ENCODE measurements around the gene CELA3A.
A peak's percentile ranks its signal among the peaks of the same experiment; 100 is the strongest.
"Not testable (repeated sequence)": the region's sequence is repeated elsewhere in the genome, so short reads cannot be mapped to it uniquely, and the experiment has no call there.

Gene CELA3A

GRCh38 chr1:22021061-22021460 is 19.6 kb downstream of the CELA3A start:
- DNase-seq = no peak

DNA sequence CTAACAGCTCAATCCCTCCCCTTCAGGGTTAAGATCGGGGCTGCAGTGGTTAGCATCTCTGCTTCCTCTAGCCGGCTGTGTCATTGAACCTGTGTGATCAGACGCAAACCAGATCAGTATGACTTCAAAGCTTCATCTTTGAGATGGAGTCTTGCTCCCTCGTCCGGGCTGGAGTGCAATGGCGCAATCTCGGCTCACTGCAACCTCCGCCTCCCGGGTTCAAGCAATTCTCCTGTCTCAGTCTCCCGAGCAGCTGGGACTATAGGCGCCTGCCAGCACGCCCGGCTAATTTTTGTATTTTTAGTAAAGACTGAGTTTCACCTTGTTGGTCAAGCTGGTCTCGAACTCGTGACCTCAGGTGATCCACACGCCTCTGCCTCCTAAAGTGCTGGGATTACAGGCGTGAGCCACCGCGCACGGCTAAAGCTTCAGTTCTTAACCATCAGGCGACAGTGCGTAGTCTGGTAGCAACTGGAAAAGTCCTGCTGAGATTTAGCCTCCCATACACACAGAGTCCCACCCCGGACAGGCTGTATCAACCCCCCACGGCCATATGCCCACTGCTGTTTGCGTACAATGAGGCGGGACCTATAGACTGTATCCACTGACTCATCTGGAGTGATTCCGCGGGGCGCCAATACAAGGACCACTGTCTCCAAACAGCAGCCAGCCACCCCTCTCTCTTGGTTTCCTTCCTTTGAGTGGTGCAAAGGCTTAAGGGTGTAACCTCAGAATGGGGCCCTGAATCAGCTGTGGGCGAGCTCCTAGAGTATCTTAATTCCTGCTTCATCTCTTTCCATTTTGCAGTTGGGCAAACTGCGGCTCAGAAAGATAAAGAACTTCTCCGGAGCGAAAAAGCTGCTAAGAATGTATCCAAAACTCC is 23.3 kb downstream of the CELA3A start:
- DNase-seq = peak; percentile 53

DNA sequence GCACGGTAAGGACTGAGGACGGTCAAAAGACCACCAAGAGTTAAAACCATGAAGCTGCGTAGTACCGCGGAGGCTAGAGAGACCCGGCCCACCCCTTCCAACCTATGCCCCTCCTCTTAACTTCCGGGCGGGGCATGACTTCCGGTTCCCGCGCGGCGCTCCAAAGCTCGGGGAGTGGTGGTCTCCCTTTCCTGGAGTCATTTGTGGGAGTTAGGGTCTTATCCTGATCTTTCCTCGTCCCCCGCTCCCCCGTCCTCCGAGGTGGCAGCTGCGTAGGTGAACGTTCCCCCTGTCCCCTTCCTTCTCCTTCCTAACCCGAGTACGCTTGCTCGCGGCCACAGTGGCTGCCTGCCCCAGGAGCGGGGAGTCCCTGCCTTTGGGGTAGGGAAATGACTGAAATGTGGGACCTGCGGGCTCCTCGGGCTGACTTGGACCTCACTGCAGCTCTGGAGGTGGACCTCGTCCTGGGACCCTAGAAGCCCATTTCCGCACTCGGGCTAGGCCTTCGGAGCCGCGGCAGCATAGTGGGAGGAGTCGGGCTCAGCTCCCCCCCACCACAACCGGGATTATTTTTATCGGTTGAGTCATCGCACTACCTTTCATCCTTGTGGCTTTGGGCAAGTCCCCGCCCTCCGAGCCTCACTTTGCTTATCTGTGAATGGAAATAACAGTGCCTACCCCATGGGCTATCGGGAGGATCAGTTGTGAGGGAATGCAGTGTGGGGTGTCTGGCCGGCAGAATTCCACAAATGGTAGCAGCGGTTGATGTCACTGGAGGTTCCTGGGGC is 24.1 kb downstream of the CELA3A start:
- DNase-seq = peak; percentile 83

GRCh38 chr1:22026924-22027289 is 25.4 kb downstream of the CELA3A start:
- DNase-seq = no peak

DNA sequence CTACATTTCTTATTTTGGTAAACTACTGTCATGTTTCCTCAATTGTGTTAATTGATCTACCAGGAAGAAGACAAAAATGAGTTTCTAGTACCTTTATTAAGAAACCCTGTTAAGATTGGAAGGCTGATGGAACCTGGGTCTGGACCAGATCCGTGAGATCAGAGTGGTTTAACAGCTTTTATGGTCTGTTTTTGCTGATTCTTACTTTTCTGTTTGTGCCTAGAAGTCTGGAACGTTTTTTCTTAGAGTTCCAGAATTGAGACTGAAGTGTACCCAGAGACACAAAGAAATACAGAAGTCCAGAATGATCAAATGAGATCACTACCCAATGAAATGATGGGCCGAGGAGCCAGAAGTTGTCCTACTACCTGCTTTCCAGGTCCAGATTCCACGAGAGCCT is 28.6 kb downstream of the CELA3A start:
- no peak for DNase-seq

DNA sequence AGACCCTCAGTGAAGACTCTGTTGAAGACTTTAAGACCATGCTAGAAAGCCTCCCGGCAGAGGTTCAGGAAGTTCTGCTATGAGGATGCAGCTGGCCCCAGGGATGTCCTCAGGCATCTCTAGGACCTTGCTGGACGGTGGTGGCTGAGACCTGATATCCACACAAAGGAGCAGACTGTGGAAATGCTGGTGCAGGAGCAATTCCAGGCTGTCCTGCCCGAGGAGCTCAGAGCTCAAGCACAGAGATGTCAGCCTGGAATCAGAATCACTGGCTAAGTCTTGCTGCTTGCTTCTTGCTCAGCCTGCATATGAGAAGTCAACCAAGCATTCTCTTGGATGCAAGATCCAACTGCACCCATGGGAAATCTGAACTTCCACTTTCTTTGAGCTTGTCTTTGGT is 29.0 kb downstream of the CELA3A start:
- no peak for DNase-seq

- DNase-seq = no peak
These were observed 29.9 kb downstream of the CELA3A start for GRCh38 chr1:22031214-22031962.

GRCh38 chr1:22034834-22035233 is 33.4 kb downstream of the CELA3A start:
- DNase-seq = not testable (repeated sequence)

GRCh38 chr1:22037520-22037919 is 36.1 kb downstream of the CELA3A start:
- DNase-seq = no peak

DNA sequence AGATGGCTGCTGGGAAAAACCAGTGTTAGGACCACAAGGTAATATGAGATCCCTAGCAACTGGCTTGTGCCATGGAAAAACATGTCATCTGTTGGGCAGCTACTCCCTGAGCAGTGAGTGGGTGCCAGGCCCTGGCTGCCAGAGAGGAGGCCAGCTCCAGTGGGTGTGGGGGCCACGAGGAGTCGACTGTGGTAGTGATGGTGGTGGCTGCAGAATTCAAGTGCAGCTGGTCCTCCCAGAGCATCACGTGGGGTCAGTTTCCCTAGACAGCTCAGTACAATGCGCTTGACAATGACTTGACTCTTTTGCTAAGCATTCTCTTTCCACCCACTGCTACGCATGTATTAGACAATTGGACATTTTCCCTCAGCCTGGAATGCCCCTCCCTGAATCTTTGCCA is 36.6 kb downstream of the CELA3A start:
- no peak for DNase-seq

DNA sequence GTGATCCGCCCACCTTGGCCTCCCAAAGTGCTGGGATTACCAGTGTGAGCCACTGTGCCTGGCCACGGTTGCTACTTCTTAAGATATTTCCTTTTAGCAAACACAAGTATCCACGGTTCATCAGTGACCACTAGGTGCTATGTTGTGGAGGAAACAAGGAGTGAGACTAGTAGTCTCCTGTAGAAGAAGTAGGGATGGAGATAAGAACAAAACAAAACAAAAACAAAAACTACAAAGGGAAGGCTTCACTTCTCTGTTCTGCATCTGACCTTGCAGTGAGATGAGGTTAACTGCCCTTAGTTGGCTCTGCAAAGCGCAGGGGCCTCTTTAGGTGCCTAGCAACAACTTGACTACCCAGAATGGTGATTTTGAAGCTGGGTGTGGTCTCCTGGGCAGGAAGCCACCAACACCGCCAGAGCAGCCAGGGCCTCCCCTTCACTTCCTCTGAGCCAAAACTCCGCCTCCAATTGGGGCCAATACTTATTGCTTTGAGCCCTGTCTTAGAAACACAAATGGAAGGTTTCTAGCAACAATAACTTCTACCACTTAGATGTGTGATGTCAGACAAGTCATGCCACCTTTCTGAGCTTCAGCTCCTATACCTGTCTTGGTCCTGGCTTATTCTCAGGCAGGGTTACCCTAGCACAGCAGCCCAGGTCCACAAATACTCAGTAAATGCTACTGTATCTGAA is 38.3 kb downstream of the CELA3A start:
- peak; percentile 77 for DNase-seq

- no peak for DNase-seq
These were observed 38.8 kb downstream of the CELA3A start for GRCh38 chr1:22040286-22040623.

GRCh38 chr1:22041505-22041904 is 40.0 kb downstream of the CELA3A start:
- no peak for DNase-seq

GRCh38 chr1:22043198-22043769 is 41.8 kb downstream of the CELA3A start:
- DNase-seq = no peak

DNA sequence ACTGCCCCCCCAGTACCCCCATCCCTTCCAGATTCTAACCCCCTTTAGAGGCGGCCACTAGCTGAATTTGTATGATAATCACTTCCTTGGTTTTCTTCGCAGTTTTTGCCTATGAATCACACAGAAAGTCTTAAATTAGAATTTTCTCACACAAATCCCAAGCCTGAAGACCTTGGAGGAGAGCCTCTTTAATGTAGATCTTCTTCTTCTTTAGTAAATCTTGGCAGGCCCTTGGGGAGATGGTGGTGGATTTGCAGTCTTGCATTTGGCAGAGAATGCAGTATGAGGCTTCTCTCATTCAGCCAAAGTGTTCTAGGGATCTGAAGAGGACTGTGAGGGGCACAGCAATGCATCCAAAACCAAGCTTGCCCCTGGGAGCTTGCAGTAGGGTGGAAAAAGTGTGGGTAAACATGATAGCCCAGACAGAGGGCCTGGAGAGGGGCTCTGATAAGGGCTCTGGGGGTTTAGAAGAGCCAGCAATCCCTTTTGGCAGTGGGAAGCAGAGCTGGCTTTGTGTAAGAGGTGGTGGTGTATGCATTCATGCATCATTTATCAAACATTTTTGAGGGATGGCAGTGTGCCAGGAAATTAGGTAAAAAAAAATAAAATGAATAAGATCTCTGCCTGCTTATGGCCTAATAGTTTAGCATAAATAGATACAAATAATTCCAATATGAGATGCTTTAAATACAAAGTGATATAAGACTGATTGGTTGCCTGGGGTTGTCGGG is 43.4 kb downstream of the CELA3A start:
- DNase-seq = no peak

- DNase-seq = no peak
These were observed 44.3 kb downstream of the CELA3A start for GRCh38 chr1:22045604-22046228.

DNA sequence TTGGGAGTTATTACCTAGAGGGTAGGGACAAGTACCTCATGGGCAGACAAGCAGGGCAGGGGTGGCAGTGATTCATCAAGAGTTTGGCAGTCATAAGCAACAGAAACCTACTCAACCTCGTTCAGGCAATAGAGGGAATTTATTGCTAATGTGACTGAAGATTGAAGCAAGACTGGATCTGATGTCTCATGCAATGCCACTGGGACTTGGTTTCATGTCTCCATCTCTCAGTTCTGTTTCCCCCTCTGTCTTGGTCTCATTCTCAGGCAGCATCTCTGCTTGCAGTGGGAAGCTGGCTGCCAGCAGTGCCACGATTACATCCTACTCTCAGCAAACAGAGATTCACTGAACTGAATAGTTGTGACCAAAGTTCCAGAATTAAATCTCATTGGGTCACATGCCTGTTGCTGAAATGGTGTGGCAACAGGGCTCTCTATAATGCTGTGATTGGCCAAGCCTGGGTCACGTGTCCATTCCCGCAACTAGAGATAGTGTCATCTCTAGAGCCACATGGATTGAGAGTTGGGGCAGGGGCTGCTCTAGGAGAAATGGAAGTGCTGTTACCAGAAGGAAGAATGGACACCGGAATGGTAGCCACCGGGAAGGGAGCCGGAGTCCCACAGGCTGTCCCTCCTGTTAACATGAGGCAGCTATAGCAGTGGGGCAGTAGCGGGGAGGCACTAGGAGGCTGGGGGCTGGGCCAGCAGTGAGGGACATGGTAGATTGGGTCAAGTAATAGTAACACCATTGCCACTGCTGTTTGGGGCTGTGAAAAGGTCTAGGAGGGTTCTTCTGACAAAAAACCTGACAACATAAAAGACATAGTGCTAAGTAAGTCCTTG is 47.1 kb downstream of the CELA3A start:
- no peak for DNase-seq

DNA sequence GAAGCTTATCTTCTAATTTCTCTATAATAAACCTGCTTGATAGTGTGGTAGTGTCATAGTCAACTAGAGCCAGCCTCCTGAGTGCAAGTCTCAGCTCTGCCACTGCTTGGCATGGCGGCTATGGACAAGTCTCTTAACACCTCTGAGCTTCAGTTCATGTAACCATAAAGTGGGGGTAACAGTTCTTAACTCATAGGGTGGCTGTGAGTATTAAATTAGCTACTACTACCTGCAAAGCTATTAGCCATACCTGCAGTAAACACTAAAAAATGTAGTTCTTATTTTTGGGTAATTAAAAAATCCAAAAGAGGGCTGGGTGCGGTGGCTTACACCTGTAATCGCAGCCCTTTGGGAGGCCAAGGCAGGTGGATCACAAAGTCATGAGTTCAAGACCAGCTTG is 48.9 kb downstream of the CELA3A start:
- DNase-seq = no peak

DNA sequence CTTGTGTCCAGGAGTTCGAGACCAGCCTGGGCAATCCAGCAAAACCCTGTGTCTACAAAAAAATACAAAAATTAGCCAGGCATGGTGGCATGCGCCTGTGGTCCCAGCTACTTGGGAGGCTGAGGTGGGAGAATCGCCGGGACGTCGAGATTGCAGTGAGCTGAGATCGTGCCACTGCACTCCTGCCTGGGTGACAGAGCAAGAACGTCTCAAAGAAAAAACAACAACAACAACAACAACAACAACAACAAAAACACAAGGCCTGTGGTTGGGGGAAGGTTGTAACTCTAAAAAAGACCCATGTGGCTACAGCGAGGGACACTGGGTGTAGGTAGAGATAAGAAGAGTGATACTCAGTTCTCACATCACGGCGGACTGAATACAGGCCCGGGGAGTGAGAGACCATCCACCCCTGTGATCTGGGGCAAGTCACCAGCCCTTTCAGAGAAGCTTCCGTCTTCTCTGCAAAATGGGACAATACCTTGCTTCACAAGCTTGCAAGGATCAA is 50.2 kb downstream of the CELA3A start:
- DNase-seq = no peak
